GM18907 (cell line): Measurements from ENCODE around the gene CSAG2.

Experiments used
- ATAC-seq: cut with Tn5 transposase; IDR thresholded peaks from one replicate; pipeline ENCODE4 v1.9.1; 2021; ENCODE audit warnings: mild to moderate bottlenecking, moderate library complexity; ENCODE audit not compliant: unreplicated experiment

Gene CSAG2

DNA sequence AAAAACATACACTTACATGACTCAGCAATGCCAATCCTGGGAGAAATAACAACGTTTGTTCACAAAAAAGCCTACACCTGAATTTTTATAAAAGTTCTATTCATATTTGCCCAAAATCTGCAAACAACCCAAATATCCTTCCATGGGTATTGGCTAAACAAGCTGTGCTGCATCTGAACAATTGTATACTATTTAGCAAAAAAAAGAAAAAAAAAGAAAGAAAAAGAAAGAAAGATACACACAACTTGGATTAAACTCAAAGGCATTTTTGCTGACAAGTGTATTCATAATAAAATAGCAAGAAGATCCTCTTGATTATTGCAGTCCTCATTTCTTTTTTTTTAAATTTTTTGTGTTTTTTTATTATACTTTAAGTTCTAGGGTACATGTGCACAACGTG, 34.9 kb downstream of the CSAG2 start:
- ATAC-seq, result no peak

DNA sequence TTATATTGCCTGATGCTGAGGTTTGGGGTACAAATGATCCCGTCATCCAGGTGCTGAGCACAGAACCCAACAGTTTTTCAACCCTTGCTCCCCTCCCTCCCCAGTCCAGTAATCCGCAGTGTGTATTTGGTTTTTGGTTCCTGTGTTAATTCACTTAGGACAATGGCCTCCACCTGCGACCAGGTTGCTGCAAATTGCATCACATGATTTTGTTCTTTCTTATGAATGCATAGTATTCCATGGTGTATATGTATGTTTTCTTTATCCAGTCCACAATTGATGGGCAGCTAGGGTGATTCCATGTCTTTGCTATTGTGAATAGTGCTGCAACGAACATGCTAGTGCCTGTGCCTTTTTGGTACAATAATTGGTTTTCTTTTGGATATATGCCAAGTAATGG, 46.0 kb downstream of the CSAG2 start:
- no peak for ATAC-seq

DNA sequence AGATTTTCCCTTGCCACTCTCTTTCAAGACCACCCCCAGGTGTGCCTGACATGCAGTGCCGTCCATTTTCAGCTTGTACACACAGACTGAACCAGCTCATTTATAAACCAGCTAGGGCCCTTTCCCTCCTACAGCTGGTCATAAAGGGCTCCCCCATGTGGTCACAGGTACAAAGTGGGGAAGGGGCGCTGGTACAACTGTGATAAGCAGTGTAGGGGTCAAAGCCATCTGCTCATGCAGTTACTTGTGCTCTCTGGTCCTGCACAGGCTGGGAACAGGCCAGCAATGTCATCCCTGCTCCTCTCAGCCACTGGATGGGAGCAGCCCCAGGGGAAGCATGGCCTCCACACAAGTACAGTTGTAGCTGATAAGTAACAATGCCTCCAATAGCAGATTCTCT, 50.8 kb downstream of the CSAG2 start:
- no peak for ATAC-seq
